Measurements from ENCODE around the gene RIN1. TPM values are rescaled to one million over a fixed set of nuclear protein-coding genes. Genes with fewer than 3 reads are reported as not detected.

Gene RIN1
- total RNA-seq, 1 experiment from 2014 or later: 11.7 TPM

DNA sequence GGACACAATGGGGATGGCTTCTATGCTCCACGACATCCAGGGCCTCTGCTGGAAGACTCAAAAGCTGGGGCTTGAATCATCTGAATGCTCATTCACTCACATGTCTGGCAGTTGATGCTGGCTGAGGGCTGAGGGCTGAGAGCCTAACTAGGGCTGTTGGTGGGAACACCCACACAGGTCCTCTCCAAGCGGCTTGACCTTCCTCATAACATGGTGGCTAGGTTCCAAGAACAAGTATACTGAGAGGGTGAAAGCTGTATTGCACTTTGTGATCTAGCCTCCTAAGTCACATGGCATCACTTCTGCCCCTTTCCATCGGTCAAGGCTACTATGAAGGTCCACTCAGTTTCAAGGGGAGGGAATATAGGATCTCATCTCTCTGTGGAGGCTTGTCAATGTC lies 37.0 kb downstream of the RIN1 start:
- no peaks in the 10 kb centered on the region for H3K4me1 Mint-ChIP-seq (ENCODE audit: low read depth, unreplicated experiment)
- intact Hi-C loops (cut with micrococcal nuclease; ENCODE audit: unreplicated experiment): no loop called here
- H3K27ac Mint-ChIP-seq (ENCODE audit: unreplicated experiment): no peak overlapping the region
- Histone ChIP-seq H3K36me3 (ENCODE audit: control insufficient read depth, insufficient read depth, low read length) (no peaks in the 10 kb centered on the region), H3K27me3 (replicated peaks; ENCODE audit: control insufficient read depth, insufficient read depth, low read length) (no peaks in the 10 kb centered on the region), H3K4me1 (no peaks in the 10 kb centered on the region), H3K9me3 (no peaks in the 10 kb centered on the region), H3K4me3 (ENCODE audit: low read depth, low read length) (no peak overlapping the region)
- peaks cover 5% of the 10 kb centered on the region for H3K36me3 Mint-ChIP-seq (ENCODE audit: insufficient read depth, unreplicated experiment)
- no peak overlapping the region for H3K4me3 Mint-ChIP-seq (ENCODE audit: unreplicated experiment)
- no peaks in the 10 kb centered on the region for H3K9me3 Mint-ChIP-seq (ENCODE audit: unreplicated experiment)
- no TSS peak for BruUV-seq (replicated peaks)
- DNase-seq: no peak
- TF ChIP-seq, protein P1, sequence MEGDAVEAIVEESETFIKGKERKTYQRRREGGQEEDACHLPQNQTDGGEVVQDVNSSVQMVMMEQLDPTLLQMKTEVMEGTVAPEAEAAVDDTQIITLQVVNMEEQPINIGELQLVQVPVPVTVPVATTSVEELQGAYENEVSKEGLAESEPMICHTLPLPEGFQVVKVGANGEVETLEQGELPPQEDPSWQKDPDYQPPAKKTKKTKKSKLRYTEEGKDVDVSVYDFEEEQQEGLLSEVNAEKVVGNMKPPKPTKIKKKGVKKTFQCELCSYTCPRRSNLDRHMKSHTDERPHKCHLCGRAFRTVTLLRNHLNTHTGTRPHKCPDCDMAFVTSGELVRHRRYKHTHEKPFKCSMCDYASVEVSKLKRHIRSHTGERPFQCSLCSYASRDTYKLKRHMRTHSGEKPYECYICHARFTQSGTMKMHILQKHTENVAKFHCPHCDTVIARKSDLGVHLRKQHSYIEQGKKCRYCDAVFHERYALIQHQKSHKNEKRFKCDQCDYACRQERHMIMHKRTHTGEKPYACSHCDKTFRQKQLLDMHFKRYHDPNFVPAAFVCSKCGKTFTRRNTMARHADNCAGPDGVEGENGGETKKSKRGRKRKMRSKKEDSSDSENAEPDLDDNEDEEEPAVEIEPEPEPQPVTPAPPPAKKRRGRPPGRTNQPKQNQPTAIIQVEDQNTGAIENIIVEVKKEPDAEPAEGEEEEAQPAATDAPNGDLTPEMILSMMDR (IDR thresholded peaks at IDR 0.05; ENCODE audit: insufficient read depth in 1 of 2, low read depth in 1 of 2, low read length in 1 of 2, severe bottlenecking in 1 of 2, unreplicated experiment in 1 of 2): no peak
- ChIA-PET CTCF (no interaction called here), POLR2A (no interaction called here)
- H3K27me3 Mint-ChIP-seq (ENCODE audit: insufficient read depth, unreplicated experiment): no peaks in the 10 kb centered on the region

DNA sequence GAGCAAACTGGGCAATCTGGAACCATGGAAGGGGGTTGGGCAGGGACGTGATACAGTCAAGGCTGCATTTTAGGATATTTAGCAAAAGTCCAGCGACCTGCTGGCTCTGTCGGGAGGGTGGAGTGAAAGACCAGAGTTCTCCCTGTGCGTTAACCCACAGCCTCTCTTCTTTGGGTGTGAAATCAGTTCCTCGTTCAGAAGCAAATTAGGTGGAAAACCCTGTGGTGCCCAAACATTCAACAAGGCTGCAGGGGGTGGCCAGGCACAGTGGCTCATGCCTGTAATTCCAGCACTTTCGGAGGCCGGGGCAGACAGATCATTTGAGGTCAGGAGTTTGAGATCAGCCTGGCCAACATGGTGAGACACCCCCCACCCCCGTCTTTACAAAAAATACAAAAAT lies 38.6 kb downstream of the RIN1 start:
- Mint-ChIP-seq H3K27ac (ENCODE audit: unreplicated experiment) (no peak overlapping the region), H3K9me3 (ENCODE audit: unreplicated experiment) (no peaks in the 10 kb centered on the region), H3K4me3 (ENCODE audit: unreplicated experiment) (no peak overlapping the region), H3K36me3 (ENCODE audit: insufficient read depth, unreplicated experiment) (peaks cover 6% of the 10 kb centered on the region), H3K27me3 (ENCODE audit: insufficient read depth, unreplicated experiment) (peaks cover 3% of the 10 kb centered on the region), H3K4me1 (ENCODE audit: low read depth, unreplicated experiment) (peaks cover 5% of the 10 kb centered on the region)
- TF ChIP-seq, protein P1 (IDR thresholded peaks at IDR 0.05; ENCODE audit: insufficient read depth in 1 of 2, low read depth in 1 of 2, low read length in 1 of 2, severe bottlenecking in 1 of 2, unreplicated experiment in 1 of 2): no peak
- no peaks in the 10 kb centered on the region for H3K9me3 ChIP-seq
- ChIA-PET CTCF (interaction anchor here (1.9 kb wide), 1 partner anchor 15 kb away, joined by 5 read pairs; no protein-coding TSS in a partner anchor), POLR2A (interaction anchor here (0.7 kb wide), 1 partner anchor 8 kb away, joined by 3 read pairs; the partner anchor contains the start of gene YIF1A)
- intact Hi-C loops (cut with micrococcal nuclease; ENCODE audit: unreplicated experiment): no loop called here
- no peak overlapping the region for H3K4me3 ChIP-seq (ENCODE audit: low read depth, low read length)
- no peaks in the 10 kb centered on the region for H3K36me3 ChIP-seq (ENCODE audit: control insufficient read depth, insufficient read depth, low read length)
- H3K4me1 ChIP-seq: no peaks in the 10 kb centered on the region
- no peaks in the 10 kb centered on the region; the same call in 1 of the 2 replicates for H3K27me3 ChIP-seq (replicated peaks; ENCODE audit: control insufficient read depth, insufficient read depth, low read length)
- DNase-seq: no peak
- BruUV-seq (replicated peaks): no TSS peak

DNA sequence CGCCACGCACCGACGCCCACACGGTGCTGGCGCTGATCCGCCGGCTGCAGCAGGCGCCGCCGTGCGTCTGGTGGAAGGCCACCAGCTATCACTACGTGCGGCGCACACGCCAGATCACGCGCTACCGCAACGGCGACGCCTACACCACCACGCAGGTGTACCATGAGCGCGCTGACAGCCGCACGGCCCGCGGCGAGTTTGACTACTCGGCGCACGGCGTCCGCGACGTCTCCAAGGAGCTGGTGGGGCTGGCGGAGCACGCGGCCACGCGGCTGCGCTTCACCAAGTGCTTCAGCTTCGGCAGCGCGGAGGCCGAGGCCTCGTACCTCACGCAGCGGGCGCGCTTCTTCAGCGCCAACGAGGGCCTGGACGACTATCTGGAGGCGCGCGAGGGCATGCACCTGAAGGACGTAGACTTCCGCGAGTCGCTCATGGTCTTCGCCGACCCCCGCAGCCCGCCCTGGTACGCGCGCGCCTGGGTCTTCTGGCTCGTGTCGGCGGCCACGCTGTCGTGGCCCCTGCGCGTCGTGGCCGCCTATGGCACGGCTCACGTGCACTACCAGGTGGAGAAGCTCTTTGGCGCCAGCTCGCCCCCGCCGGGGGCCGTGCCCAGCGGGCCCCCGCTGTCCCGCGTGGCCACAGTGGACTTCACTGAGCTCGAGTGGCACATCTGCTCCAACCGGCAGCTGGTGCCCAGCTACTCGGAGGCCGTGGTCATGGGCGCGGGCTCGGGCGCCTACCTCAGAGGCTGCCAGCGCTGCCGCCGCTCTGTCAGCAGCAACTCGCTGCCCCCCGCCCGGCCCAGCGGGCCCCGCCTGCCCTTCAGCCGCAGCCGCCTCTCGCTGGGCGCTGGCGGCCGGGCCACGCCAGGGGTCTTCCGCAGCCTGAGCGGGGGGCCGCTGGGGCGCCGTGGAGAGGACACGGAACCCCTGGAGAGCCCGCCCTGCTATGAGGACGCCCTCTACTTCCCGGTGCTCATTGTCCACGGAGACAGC lies 41.3 kb downstream of the RIN1 start:
- H3K27ac Mint-ChIP-seq (ENCODE audit: unreplicated experiment): no peak overlapping the region
- no peak for DNase-seq
- TF ChIP-seq, protein P1 (IDR thresholded peaks at IDR 0.05; ENCODE audit: insufficient read depth in 1 of 2, low read depth in 1 of 2, low read length in 1 of 2, severe bottlenecking in 1 of 2, unreplicated experiment in 1 of 2): no peak
- ChIA-PET CTCF (no interaction called here), POLR2A (no interaction called here)
- intact Hi-C loops (cut with micrococcal nuclease; ENCODE audit: unreplicated experiment): no loop called here
- no peak overlapping the region for H3K4me3 Mint-ChIP-seq (ENCODE audit: unreplicated experiment)
- peaks cover 9% of the 10 kb centered on the region for H3K36me3 Mint-ChIP-seq (ENCODE audit: insufficient read depth, unreplicated experiment)
- BruUV-seq (replicated peaks): no TSS peak
- H3K27me3 ChIP-seq (replicated peaks; ENCODE audit: control insufficient read depth, insufficient read depth, low read length): no peaks in the 10 kb centered on the region; the same call in 1 of the 2 replicates
- no peak overlapping the region for H3K4me3 ChIP-seq (ENCODE audit: low read depth, low read length)
- H3K36me3 ChIP-seq (ENCODE audit: control insufficient read depth, insufficient read depth, low read length): no peaks in the 10 kb centered on the region
- no peaks in the 10 kb centered on the region for H3K9me3 ChIP-seq
- H3K4me1 Mint-ChIP-seq (ENCODE audit: low read depth, unreplicated experiment): peaks cover 21% of the 10 kb centered on the region
- H3K9me3 Mint-ChIP-seq (ENCODE audit: unreplicated experiment): no peaks in the 10 kb centered on the region
- peaks cover 6% of the 10 kb centered on the region for H3K27me3 Mint-ChIP-seq (ENCODE audit: insufficient read depth, unreplicated experiment)
- H3K4me1 ChIP-seq: peaks cover 12% of the 10 kb centered on the region

All from Caco-2 (cell line).